Activated CD4-positive, CD25-positive, alpha-beta regulatory T cell treated with anti-CD3 and anti-CD28 coated beads, Interleukin-2, amount 50 U/mL, for 24 hours (primary cell): ENCODE data around the gene CPNE6.
"Not testable (repeated sequence)": the region's sequence is repeated elsewhere in the genome, so short reads cannot be mapped to it uniquely, and the experiment has no call there.

ENCODE experiments used
- ATAC-seq, 2 donors: fragments of 150-1000 bp; cut with Tn5 transposase; one replicate each; pipeline ENCODE4 v1.10.0; 2021; ENCODE audit warnings: mild to moderate bottlenecking in 1 of 2, moderate library complexity in 1 of 2

The CPNE6 gene

GRCh38 chr14:24087004-24087403 is 15.6 kb downstream of the CPNE6 start:
- ATAC-seq = no peak

DNA sequence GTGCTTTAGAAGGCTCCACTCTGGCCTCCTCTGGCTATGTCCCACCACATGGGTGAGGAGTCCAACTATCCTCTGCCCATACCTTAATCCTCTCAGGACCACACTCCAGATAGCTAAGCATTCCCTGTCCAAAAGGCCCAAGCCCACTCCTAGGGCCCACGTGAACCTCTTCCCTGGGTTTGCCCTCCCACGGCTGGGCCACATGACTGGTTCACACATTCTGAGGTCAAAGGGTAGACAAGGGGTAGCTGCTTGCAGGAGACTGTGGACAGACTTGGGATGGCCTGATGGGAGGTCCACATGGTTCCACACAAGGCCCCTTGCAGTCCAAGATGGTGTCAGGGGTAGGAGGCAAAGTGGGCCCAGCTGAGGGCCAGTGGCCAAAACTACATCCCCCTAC is 16.7 kb downstream of the CPNE6 start:
- ATAC-seq = no peak

- ATAC-seq = no peak
Measured at GRCh38 chr14:24089890-24090289, 18.5 kb downstream of the CPNE6 start.

- ATAC-seq = no peak
Measured at GRCh38 chr14:24092110-24092504, 20.7 kb downstream of the CPNE6 start.

DNA sequence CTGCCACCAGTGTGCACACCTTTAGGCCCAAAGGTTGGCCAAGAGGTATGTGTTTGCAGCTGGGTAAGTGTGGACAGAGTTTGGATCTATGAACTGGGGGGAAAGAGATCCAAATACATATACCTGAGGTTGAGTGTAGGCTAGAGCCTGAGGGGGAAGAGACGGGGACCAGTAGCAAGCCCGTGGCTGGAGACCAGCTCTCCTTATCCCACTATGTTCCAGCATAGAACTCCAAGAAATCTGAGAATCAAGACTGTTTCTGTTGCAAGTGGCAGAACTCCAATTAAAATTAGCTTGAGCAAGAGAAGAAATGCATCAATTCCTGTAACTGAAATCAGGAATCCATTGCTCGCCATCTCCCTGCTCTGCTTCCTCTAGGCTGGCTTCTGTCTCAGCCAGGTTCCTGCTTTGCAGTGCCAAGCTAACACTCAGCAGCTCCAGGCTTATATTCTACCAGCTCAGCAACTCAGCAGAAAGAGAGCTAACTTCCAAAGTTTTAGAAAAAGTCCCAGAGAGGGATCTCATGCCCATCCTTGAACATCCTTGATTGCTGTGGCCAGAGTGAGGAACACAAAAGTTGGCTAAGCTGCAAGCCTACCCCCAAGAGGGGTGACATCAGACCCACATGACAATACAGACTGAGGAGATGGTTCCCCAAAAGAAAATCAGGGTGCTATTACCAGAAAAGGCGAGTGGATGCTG is 21.3 kb downstream of the CPNE6 start:
- no peak for ATAC-seq

DNA sequence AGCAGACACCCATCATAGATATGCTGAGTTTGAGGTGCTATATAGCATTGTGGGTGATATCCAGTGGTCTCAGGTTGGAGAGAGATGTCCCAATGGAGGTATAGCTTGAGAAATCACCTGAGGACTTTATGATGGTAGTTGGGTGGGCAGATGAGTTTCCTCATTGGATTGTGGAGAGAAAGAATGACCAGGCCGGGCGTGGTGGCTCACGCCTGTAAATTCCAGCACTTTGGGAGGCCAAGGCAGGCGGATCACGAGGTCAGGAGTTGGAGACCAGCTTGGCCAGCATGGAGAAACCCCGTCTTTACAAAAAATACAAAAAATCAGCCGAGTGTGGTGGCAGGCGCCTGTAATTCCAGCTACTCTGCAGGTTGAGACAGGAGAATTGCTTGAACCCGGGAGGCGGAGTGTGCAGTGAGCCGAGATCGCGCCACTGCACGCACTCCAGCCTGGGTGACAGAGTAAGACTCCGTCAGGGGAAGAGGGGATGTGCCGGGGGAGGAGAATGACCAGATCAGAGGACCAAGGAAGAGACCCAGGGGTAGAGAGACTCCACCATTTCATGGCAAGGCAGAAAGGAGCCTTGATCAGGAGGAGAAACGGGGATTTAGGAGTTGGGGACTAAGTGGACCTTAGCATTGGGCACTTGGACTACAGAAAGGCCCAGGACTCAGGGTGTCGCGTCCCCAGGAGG is 22.0 kb downstream of the CPNE6 start:
- ATAC-seq = no peak

DNA sequence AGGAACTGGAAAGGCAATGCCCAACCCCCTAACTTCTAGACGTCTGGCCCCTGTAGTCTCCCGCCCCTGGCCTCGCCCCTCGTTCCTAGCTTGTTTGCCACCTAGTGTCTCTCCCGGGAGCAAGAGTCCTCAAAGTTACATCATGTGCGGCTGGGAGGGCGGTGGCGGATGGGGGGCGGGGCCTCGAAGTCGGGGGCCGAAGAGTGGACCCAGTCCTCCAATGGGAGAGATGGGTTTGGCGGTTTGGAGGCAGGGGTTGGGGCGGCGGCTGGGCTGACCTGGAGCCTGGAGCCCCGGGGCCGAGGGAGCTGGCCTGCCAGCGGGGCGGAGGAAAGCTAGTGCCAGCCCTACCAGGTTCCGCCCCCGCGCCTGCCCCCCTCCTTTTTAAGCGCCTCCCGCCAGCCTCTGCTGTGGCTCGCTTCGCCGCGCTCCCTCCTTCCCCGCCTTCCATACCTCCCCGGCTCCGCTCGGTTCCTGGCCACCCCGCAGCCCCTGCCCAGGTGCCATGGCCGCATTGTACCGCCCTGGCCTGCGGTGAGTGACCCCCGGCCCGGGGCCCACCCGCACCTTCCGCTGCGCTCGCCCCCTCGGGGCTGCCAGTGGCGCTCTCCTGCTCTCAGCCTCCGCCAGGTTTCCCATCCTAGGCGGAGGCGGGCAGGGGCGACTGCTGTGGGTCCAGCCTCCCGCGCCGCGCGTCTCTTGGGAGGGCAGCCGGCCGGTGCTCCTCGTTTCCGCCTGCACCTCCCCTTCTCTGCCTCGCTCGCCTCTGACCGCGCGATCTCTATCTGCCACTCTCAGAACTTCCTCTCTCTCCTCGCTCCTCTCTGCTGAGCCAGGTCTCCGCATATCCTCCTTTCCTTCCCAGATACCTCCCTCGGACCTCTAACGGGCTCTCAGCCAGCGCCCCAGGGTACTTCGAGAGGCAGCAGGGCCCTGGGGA is 22.8 kb downstream of the CPNE6 start, which contains the start of gene PCK2:
Gene PCK2 (plus strand): TSS at position 411 of the 940 bp plus-strand sequence. CDS start 95 bp downstream, at position 506.
- ATAC-seq = peak; percentile 75 to 77

DNA sequence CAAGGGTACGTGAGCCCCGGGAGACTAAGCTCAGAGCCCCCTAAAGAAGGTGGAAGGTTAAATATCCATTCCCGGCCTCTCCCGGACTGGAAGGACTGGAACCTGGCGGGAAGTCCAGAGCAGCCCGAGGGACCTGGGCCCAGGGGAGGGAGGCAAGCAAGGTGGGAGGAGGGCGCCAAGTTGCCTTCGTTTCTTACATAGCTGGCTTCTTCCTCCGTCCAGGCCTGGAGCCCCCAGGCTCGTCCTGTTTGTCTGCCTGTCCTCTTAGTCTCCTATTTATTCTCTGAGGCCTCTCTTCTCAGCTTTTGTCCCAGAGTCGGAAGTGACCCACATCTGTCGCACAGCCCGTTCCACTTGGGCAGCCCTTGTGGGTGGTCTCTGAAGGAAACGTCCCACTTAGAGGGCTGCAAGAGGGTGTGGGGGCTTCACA is 23.5 kb downstream of the CPNE6 start:
- ATAC-seq = no peak

DNA sequence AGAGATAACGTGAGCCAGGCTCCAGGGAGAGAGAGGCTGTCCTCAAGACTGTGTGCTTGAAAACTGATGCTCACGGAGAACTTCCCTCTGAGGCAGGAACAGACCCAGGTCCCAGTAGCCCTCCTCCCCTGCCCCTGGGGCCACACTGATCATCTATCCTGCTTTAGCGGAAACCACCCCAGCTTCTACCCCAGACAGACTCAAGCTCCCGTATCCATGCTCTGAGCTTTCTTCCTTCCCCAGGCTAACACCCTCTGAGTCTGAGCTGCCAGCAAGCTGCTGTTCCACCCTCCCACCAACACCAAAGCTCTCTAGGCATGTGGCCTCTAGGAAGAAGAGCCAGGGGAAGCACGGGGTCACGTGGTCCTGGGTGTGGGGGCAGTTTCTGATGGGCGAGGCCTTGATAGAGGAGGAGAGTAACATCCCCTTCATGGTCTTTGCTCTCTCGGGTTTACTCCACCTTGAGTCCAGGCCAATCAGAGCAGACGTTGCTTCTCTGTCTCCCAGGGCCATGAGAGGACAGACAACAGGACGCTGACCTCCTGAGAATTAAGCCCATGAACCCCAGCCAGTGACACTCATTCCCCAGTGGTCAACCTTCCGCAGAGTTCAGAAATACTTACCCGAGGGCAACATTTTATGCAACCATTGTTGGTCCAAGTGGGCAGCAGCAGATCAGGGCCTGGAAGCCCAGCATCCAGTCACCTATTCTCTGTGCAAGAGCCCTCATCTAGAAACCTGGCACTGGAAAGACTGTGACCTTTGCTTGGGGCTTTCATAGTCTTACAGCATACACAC is 24.1 kb downstream of the CPNE6 start:
- ATAC-seq = peak; percentile 44 to 48

GRCh38 chr14:24096545-24097181 is 25.3 kb downstream of the CPNE6 start:
- ATAC-seq = no peak

DNA sequence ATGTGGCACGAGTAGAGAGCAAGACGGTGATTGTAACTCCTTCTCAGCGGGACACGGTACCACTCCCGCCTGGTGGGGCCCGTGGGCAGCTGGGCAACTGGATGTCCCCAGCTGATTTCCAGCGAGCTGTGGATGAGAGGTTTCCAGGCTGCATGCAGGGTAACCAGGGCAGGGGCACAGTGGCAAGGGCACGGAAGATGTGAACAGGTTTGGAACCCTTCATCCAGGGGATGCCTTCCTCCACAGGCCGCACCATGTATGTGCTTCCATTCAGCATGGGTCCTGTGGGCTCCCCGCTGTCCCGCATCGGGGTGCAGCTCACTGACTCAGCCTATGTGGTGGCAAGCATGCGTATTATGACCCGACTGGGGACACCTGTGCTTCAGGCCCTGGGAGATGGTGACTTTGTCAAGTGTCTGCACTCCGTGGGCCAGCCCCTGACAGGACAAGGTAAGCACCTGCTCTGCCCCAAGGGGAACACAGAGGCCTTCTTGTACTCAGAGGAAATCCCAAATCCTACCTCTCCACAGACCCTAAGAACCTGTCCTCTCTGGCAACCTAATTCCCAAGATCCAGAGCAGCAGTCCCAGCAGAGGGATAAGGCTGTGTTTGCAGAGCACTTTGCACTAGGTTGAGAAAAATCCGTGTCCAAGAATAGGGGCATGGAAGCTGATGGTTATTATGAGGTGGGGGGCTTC is 27.0 kb downstream of the CPNE6 start:
- no peak for ATAC-seq

GRCh38 chr14:24098927-24099813 is 27.8 kb downstream of the CPNE6 start:
- no peak for ATAC-seq

DNA sequence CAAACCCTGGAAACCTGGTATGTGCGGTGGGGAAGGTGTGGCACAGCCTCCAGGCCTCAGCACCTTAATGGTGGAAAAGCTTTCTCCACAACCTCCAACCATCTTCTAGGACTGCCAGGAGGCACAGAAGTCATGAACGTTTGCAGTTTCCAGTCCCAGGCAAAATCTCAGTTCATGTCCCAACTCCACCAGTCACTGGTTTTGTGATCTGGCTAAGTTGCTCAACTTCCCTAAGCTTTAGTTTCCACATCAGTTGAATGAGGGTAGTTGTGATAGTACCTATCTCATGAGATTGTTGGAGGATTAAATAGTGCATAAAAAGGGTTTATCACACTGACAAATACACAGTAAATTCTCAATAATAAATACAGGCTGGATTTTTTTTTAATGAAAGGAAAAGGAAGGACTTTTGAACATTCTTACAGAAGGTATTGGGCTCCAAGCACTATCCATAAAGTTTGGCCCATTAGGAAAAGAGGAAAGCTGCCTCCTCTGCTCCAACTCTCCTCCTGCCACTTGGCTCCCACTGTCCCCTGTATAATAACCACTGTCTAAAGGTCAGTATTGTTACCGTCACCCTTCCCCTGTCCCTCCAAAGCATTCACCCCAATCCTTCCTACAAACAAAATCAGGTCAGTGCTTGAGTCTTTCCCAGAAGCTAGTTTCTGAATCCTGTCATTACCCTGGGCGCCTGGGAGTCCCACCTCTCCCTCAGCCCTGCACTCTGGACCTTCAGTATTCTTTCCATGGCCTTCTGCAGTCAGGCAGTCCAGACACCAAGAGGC is 29.0 kb downstream of the CPNE6 start:
- no peak for ATAC-seq

- ATAC-seq = no peak
Measured at GRCh38 chr14:24100982-24101494, 29.7 kb downstream of the CPNE6 start.

DNA sequence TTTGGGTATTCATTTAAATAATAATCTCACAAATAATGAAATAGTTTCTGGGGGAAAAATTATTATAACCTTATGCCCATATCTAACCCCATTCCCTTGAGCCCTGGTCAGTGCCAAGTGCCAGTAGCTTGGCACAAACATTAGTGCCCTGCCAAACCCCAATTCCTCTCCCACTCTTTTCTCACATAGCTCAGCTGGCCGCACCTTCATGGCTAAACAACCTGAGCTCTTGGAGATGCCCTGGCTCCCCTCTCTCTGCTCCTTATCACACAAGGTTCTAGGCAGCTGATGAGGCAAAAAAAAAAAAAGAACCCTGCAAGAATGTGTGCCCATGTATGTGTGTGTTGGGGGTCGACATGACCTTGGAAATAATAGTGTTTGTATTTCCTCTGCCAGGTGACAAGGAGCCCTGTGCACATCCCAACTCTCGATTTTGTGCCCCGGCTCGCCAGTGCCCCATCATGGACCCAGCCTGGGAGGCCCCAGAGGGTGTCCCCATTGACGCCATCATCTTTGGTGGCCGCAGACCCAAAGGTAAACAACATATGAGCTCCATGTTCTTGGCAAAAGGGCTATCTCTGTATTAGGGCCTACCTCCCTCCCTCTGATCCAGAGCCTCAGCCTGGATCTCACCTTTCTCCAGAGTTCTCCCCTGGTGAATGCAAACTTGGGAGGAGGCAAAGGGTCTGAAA is 31.1 kb downstream of the CPNE6 start:
- no peak for ATAC-seq

GRCh38 chr14:24103451-24103850 is 32.1 kb downstream of the CPNE6 start:
- no peak for ATAC-seq

GRCh38 chr14:24105609-24106239 is 34.4 kb downstream of the CPNE6 start:
- not testable (repeated sequence) for ATAC-seq
